Fibroblast of lung (primary cell): ENCODE data around the gene WDR33.

ENCODE experiments used
- CTCF ChIP-seq, 2 donors: IDR thresholded peaks in 1 of 2; conservative IDR thresholded peaks in 1 of 2; 1 replicate in 1 of 2; 2 replicates in 1 of 2; pipeline ENCODE4 v1.5.1; 2011 to 2012; ENCODE audit warnings: low read length in 2 of 2, control low read depth in 1 of 2, inconsistent platforms in 1 of 2, low read depth in 1 of 2, mild to moderate bottlenecking in 1 of 2
- EZH2 ChIP-seq: IDR thresholded peaks from 2 replicates; pipeline ENCODE4 v1.5.1; 2012; ENCODE audit warnings: low read length, control low read depth, mild to moderate bottlenecking; ENCODE audit errors: missing control alignments

GRCh38 chr2:127715778-127716449 is 95.1 kb downstream of the WDR33 start:
- no peak for TF ChIP-seq CTCF (conservative IDR thresholded peaks at IDR 0.05 in 1 of 2, IDR thresholded peaks at IDR 0.05 in 1 of 2; ENCODE audit: low read depth in 1 of 2, low read length in 2 of 2)
- no peak for TF ChIP-seq EZH2
